Vagina (tissue), 2 donors: ENCODE results near the gene TM7SF3.
"Not testable (repeated sequence)": the region's sequence is repeated elsewhere in the genome, so short reads cannot be mapped to it uniquely, and the experiment has no call there.

Experiments used
- CTCF ChIP-seq, 3 experiments: fragments of 450-650 bp in 2 of 3; fragments of 200-600 bp in 1 of 3; sonication (generic) in 1 of 3; IDR thresholded peaks; one replicate each; pipeline ENCODE4 v1.5.1; 2017 to 2019; ENCODE audit warnings: antibody characterized with exemption in 3 of 3, mild to moderate bottlenecking in 2 of 3, moderate library complexity in 2 of 3
- POLR2AphosphoS5 ChIP-seq, 2 donors: sonication (generic); formaldehyde crosslinking; IDR thresholded peaks; one replicate each; pipeline ENCODE4 v1.9.0; 2017; ENCODE audit warnings: antibody characterized with exemption in 2 of 2, mild to moderate bottlenecking in 2 of 2, low read depth in 1 of 2; ENCODE audit not compliant: insufficient read depth in 1 of 2

GRCh38 chr12:27040637-27041036 is 26.5 kb upstream of the TM7SF3 start:
- TF ChIP-seq CTCF (IDR thresholded peaks at IDR 0.05); POLR2AphosphoS5 (IDR thresholded peaks at IDR 0.05; ENCODE audit: insufficient read depth in 1 of 2, low read depth in 1 of 2): not testable (repeated sequence)
